Naive thymus-derived CD8-positive, alpha-beta T cell (primary cell): ENCODE results near the gene IL1RAPL2. TPM values are rescaled to one million over a fixed set of nuclear protein-coding genes. Genes with fewer than 3 reads are reported as not detected.

Experiments used
- ATAC-seq, 2 donors: fragments of 150-1000 bp; cut with Tn5 transposase in 1 of 2; sonication (Bioruptor Pico), chemical (Tn5 transposase) in 1 of 2; 1 replicate in 1 of 2; 2 replicates in 1 of 2; pipeline ENCODE4 v1.10.0; 2021; ENCODE audit warnings: mild to moderate bottlenecking in 2 of 2, moderate library complexity in 2 of 2
- POLR2A ChIA-PET: fragments of 350-600 bp; sonication (Branson Sonifier 250); formaldehyde crosslinking; loops from one replicate; lab custom pipeline; 2021; ENCODE audit warnings: antibody characterized with exemption; lab: Charles Lee
- DNase-seq, 10 donors: peaks; one replicate each; pipeline versions ENCODE4 v3.0.0 to v3.0.0-alpha.2; 2020 to 2022
- H3K27ac Mint-ChIP-seq, 10 donors: one replicate each; pipeline ENCODE4 v1.8.0; 2020 to 2022; ENCODE audit warnings: mild to moderate bottlenecking in 10 of 10, mixed read lengths in 10 of 10, moderate library complexity in 4 of 10, inconsistent platforms in 1 of 10
- H3K27me3 Mint-ChIP-seq, 5 donors: one replicate each; pipeline ENCODE4 v1.8.0; 2021 to 2022; ENCODE audit warnings: mixed read lengths in 5 of 5
- H3K36me3 Mint-ChIP-seq, 3 donors: one replicate each; pipeline ENCODE4 v1.8.0; 2020 to 2022; ENCODE audit warnings: mixed read lengths in 3 of 3, mild to moderate bottlenecking in 2 of 3, inconsistent platforms in 1 of 3
- H3K4me1 Mint-ChIP-seq, 4 donors: one replicate each; pipeline ENCODE4 v1.8.0; 2021 to 2022; ENCODE audit warnings: mixed read lengths in 4 of 4
- H3K4me3 Mint-ChIP-seq, 10 donors: one replicate each; pipeline ENCODE4 v1.8.0; 2020 to 2022; ENCODE audit warnings: mild to moderate bottlenecking in 10 of 10, mixed read lengths in 10 of 10, moderate library complexity in 6 of 10, inconsistent platforms in 1 of 10
- H3K9me3 Mint-ChIP-seq, 9 donors: one replicate each; pipeline ENCODE4 v1.8.0; 2020 to 2022; ENCODE audit warnings: mixed read lengths in 9 of 9, mild to moderate bottlenecking in 3 of 9, inconsistent platforms in 1 of 9, moderate library complexity in 1 of 9
- polyA plus RNA-seq, 3 donors: library from polyadenylated mRNA; unstranded; fragments of 300-500 nt; fragmentation: Illumina TruSeq; gene quantifications; one replicate each; pipeline ENCODE4 v1.2.3, GENCODE V29; 2021
- total RNA-seq, 8 experiments: library from RNA in 2 of 8; stranded (reverse) in 2 of 8; gene quantifications; one replicate each; pipeline ENCODE4 v1.2.3 and lab custom pipeline; 2021 to 2026

IL1RAPL2 gene
- total and polyA plus RNA-seq, 5 experiments from 2014 or later, result not detected

DNA sequence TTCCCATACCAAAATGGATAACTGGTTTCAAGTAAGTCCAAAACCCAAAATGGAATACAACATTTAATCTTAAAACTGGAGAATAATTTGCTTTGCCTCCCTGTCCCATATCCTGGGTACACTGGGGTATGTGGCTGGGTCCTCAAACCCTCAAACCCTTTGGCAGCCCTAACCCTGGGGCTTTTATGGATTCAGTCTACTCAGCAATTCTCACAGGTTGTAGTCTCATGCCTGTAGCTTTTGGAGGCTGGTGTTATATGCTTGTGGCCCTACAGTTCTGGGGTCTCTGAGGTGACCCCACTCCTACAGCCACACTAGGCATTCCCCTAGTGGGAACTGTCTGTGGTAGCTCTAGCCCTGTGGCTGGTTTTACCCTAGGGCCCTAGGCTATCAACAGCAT lies 1145.8 kb downstream of the IL1RAPL2 start:
- no peak overlapping the region for H3K27ac Mint-ChIP-seq
- no peak for ATAC-seq
- POLR2A ChIA-PET, result no interaction called here

DNA sequence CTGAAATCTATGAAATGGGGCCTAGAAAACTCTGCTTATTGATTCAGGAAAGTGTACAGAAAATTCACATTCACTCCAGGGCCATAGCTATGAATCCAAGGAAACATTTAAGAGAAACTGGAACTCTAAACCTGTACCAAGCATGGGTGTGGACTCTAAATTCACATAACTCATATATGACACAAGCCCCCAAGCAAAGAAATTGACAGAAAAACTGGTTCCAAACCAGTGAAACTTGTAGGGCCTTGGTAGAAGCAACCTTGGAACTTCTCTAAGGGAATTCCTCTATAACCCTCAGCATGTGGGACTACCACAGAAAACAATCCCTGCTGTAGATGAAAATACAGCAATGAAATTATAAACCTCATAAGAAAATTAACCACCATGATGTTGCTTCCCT lies 1149.7 kb downstream of the IL1RAPL2 start:
- H3K4me1 Mint-ChIP-seq, result no peaks in the 10 kb centered on the region
- H3K4me3 Mint-ChIP-seq, result no peak overlapping the region
- H3K27ac Mint-ChIP-seq, result no peak overlapping the region
- no peaks in the 10 kb centered on the region for H3K36me3 Mint-ChIP-seq
- no peak for DNase-seq
- ATAC-seq, result no peak
- H3K27me3 Mint-ChIP-seq, result no peaks in the 10 kb centered on the region
- H3K9me3 Mint-ChIP-seq, result no peaks in the 10 kb centered on the region
- POLR2A ChIA-PET, result no interaction called here

More for the DNA sequence above, 1145.8 kb downstream of the IL1RAPL2 start:
- DNase-seq, result no peak
- Mint-ChIP-seq H3K27me3 (no peaks in the 10 kb centered on the region), H3K9me3 (peaks cover 0 to 4% (median 0%) of the 10 kb centered on the region in 9 donors), H3K36me3 (no peaks in the 10 kb centered on the region), H3K4me3 (no peak overlapping the region), H3K4me1 (no peaks in the 10 kb centered on the region)

DNA sequence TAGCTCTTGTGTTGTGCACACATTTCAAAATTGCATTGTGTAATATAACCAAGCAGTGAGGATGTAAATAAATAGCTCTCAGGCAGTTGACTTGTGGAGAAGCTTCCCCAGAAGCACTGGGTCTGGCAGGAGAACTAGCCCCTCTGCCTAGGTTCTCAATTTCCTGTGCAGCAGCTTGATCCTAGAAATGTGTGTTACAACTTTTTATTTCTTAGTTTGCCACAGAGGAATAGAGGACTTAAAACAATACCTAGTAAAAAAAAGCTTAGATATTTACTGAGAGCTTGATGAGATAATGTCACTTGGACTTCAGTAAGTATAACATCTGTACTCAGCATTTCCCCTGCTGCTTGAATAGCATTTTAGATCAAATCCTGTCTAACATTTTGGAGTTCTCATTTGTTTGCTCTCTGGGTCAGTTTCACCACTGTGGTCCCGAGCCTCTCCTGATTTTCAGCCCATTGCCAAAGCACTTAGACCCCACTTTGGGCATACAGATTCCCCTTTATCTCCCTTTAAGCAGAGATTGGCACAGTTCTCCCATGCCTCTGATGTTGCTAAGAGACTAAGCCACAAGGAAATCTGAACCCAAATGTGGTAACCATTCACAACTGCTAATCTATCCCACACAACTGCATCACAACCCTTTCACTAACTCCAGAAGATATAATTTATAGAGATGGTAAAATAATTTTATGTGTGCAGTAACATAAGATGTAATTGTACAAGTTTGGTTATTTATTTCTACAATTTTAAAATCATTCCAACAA lies 1158.2 kb downstream of the IL1RAPL2 start:
- Mint-ChIP-seq H3K36me3 (no peaks in the 10 kb centered on the region), H3K4me1 (no peaks in the 10 kb centered on the region), H3K9me3 (no peaks in the 10 kb centered on the region), H3K27me3 (no peaks in the 10 kb centered on the region), H3K4me3 (no peak overlapping the region), H3K27ac (no peak overlapping the region)
- ATAC-seq, result no peak
- DNase-seq, result no peak
- POLR2A ChIA-PET, result no interaction called here

DNA sequence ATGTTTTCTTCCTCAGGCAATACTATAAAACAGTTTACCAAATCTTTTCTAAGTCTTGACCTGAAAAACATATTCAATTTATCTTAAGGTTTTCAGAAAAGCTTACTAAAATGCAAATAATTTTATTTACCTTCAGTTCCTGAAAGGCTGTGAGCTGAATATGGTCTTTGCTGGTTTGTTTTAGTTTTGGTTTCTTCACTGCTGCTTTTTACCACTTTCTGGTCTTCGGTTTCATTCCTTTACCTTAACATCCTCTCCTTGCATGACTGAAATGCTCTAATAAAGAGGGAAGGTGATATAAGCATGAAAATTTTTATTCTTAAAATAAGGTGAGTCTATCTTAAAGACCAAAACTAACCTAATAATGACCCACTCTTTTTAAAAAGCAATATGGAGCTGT lies 1159.2 kb downstream of the IL1RAPL2 start:
- Mint-ChIP-seq H3K9me3 (peaks cover 0 to 2% (median 0%) of the 10 kb centered on the region in 9 donors), H3K36me3 (no peaks in the 10 kb centered on the region), H3K4me1 (no peaks in the 10 kb centered on the region), H3K27me3 (no peaks in the 10 kb centered on the region), H3K4me3 (no peak overlapping the region), H3K27ac (no peak overlapping the region)
- no peak for DNase-seq
- no peak for ATAC-seq
- POLR2A ChIA-PET, result no interaction called here

DNA sequence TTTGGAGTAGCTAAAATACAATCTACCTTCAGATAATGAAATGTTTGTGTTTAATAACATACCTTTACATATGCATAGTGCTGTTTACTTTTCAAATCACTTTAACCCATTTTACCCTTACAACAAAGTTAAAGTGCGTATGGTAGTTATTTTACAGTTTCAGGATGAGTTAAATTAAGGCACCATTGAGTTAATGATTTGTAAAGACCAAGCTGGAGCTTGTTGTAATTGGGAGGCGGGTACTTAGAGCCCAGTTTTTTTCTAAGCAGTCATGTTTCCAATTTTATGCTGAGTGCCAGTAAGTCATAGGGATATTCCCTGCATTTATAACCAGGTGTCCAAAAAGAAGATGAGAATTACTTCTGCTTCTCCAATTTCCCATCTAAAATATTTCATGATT lies 1172.2 kb downstream of the IL1RAPL2 start:
- Mint-ChIP-seq H3K4me3 (no peak overlapping the region), H3K9me3 (peaks cover 0 to 9% (median 4%) of the 10 kb centered on the region in 9 donors), H3K36me3 (no peaks in the 10 kb centered on the region), H3K4me1 (no peaks in the 10 kb centered on the region), H3K27me3 (no peaks in the 10 kb centered on the region), H3K27ac (no peak overlapping the region)
- POLR2A ChIA-PET, result no interaction called here
- no peak for ATAC-seq
- no peak for DNase-seq

DNA sequence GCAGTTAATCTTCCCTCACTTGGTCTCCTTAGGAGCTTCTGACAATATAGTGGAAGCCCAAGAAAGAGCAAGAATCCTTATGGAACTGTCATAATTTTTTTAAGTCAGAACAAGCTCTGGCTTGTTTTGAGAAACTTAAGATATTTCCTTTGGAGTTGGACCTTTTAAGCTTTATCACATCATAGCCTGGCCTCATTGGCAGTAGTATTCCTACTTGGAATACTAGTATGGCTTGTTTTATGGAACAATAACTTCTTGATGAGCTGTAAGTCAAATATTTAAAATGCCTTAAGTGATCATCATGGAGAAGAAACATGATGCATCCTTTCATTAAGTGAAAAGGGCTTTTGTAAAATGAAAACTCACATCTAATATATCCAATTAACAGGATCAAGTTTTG lies 1178.3 kb downstream of the IL1RAPL2 start:
- Mint-ChIP-seq H3K36me3 (no peaks in the 10 kb centered on the region), H3K4me1 (no peaks in the 10 kb centered on the region), H3K27ac (no peak overlapping the region), H3K9me3 (peaks cover 0 to 14% (median 0%) of the 10 kb centered on the region in 9 donors), H3K4me3 (no peak overlapping the region), H3K27me3 (no peaks in the 10 kb centered on the region)
- ATAC-seq, result no peak
- DNase-seq, result no peak
- POLR2A ChIA-PET, result no interaction called here

DNA sequence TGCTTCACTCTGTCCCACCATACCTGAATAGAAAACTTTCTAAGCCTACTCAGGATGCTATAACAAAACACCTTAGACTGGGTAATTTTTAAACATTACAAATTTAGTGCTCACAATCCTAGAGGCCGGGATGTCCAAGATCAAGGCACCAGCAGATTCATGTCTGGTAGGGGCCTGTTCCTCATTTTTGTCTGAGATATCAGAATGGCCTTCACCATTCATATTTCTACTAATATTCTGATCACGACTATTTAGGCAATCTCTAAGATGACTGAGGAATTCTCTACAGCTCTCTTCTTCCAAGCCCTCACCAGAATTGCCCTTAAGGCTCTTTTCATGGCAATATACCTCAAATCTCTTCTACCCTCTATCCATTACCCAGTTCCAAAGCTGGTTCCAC lies 1178.9 kb downstream of the IL1RAPL2 start:
- no peaks in the 10 kb centered on the region for H3K27me3 Mint-ChIP-seq
- H3K27ac Mint-ChIP-seq, result no peak overlapping the region
- POLR2A ChIA-PET, result no interaction called here
- no peak overlapping the region for H3K4me3 Mint-ChIP-seq
- DNase-seq (no peak), ATAC-seq (no peak)
- H3K36me3 Mint-ChIP-seq, result no peaks in the 10 kb centered on the region
- H3K4me1 Mint-ChIP-seq, result no peaks in the 10 kb centered on the region
- H3K9me3 Mint-ChIP-seq, result peaks cover 0 to 14% (median 0%) of the 10 kb centered on the region in 9 donors

DNA sequence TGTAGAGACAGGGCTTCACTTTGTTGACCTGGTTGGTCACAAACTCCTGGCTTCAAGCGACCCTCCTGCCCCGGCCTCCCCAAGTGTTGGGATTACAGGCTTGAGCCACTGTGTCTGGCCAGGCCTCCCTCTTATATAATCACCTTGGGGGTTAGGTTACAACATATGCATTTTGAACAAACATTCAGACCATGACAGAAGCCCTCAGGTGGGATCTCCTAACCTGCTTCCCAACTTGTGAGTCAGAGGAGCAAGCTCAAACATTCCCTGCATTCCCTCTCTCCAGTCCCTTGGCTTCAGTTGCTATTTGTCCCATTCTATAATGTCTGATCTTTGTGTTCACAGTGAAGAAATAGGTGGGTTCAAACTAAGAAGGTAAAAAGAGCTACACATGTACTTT lies 1179.9 kb downstream of the IL1RAPL2 start:
- H3K27me3 Mint-ChIP-seq, result no peaks in the 10 kb centered on the region
- no peak overlapping the region for H3K27ac Mint-ChIP-seq
- ATAC-seq (no peak), DNase-seq (no peak)
- H3K4me1 Mint-ChIP-seq, result no peaks in the 10 kb centered on the region
- H3K9me3 Mint-ChIP-seq, result peaks cover 0 to 14% (median 0%) of the 10 kb centered on the region in 9 donors
- H3K4me3 Mint-ChIP-seq, result no peak overlapping the region
- H3K36me3 Mint-ChIP-seq, result no peaks in the 10 kb centered on the region
- POLR2A ChIA-PET, result no interaction called here

DNA sequence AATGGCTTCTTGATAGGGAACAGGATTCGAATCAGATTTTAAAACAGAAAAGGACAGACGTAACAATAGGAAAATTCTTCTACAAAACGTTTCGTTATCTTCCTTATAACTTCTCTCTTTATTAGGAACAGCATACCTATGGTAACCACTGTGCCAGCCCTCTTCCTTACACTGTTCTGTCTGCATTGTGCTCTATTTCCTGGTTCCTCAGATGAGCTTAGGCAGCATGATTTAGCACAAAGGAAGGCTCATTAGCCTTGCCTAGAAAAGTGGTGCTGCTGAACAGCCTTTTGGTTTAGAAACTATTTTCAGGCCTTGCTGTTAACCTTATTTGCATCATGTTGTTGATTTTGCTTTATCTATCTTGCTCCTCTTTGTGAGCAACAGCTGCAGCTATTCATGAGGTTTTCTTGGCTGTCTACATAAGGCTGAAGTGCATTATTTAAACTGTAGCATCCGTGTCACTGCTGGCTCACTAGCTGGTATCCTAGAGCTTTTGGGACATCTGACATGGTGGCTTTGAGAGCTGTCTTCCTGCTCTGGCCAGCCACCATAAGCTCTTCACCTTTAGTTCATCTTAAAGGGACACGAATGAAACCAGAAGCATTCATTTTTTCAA lies 1186.4 kb downstream of the IL1RAPL2 start:
- Mint-ChIP-seq H3K36me3 (no peaks in the 10 kb centered on the region), H3K9me3 (peaks cover 0 to 2% (median 0%) of the 10 kb centered on the region in 9 donors), H3K27ac (no peak overlapping the region), H3K4me1 (no peaks in the 10 kb centered on the region), H3K4me3 (no peak overlapping the region), H3K27me3 (no peaks in the 10 kb centered on the region)
- POLR2A ChIA-PET, result no interaction called here
- no peak for DNase-seq
- no peak for ATAC-seq

DNA sequence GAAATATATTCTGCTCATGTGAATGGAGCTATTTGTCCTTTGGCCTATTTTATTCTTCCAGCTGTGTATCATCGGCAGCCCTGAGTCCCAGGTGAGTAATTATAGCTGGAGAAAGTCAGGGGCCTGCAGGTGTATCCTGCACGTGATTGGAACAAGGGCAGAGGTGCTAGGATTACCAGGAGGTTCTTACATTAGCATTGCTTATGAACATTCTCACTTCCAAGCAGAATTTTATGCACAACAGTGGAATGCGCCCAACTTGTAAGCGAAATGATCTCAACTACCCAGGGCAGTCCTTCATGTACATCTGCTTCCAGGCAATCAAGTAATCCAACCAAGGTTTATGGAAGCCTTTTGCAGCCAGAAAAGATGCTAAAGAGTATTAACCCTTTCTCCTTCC lies 1187.4 kb downstream of the IL1RAPL2 start:
- DNase-seq (no peak), ATAC-seq (no peak)
- H3K4me3 Mint-ChIP-seq, result no peak overlapping the region
- H3K4me1 Mint-ChIP-seq, result no peaks in the 10 kb centered on the region
- H3K27ac Mint-ChIP-seq, result no peak overlapping the region
- POLR2A ChIA-PET, result no interaction called here
- no peaks in the 10 kb centered on the region for H3K36me3 Mint-ChIP-seq
- H3K9me3 Mint-ChIP-seq, result peaks cover 0 to 2% (median 0%) of the 10 kb centered on the region in 9 donors
- H3K27me3 Mint-ChIP-seq, result no peaks in the 10 kb centered on the region

DNA sequence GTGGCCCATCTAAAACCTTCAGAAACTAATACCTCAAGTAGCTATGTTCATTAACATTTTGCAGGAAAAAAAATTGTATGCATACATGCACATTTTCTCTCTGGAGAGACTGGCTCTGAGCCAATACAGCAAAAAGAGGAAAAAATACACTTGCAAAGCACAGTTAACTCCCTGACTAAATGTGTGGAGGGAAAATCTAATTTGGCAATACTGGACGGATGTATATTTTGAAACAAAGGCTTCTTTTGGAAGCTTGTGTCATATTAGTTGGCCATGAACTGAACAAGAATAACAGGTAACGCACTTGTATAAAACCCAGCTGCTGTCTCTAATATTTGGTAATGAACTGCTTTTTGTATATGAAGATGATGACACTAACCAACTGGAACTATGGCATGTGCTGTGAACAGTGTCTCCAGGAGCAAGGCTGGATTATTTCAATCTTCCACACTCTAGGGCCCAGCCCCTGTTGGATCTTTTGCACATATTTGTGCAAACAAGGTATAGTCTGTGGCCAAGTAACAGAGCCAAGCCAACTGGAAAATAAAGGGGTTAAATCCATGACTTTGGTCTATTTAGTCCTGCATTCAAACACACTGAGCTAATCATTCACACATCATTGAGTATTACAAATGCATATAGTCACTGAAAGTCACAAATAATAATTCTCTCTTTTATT lies 1188.4 kb downstream of the IL1RAPL2 start:
- peaks cover 0 to 2% (median 0%) of the 10 kb centered on the region in 9 donors for H3K9me3 Mint-ChIP-seq
- no peaks in the 10 kb centered on the region for H3K36me3 Mint-ChIP-seq
- ATAC-seq, result no peak
- no peak overlapping the region for H3K27ac Mint-ChIP-seq
- DNase-seq, result no peak
- H3K4me1 Mint-ChIP-seq, result no peaks in the 10 kb centered on the region
- H3K4me3 Mint-ChIP-seq, result no peak overlapping the region
- POLR2A ChIA-PET, result no interaction called here
- no peaks in the 10 kb centered on the region for H3K27me3 Mint-ChIP-seq

DNA sequence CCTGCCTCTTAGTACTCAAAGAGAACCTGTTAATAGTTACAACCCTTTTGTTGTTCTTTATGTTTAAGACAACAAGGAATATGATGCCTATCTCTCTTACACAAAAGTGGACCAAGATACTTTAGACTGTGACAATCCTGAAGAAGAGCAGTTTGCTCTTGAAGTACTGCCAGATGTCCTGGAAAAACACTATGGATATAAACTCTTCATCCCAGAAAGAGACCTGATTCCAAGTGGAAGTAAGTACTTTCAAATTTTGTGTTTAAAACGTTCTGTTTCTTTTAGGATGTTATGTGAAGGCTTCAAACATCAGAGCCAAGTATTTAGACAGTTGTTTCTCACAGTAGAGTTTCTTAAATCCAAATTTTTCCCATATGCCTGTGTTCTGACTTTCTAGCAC lies 1189.1 kb downstream of the IL1RAPL2 start:
- POLR2A ChIA-PET, result no interaction called here
- peaks cover 0 to 2% (median 0%) of the 10 kb centered on the region in 9 donors for H3K9me3 Mint-ChIP-seq

DNA sequence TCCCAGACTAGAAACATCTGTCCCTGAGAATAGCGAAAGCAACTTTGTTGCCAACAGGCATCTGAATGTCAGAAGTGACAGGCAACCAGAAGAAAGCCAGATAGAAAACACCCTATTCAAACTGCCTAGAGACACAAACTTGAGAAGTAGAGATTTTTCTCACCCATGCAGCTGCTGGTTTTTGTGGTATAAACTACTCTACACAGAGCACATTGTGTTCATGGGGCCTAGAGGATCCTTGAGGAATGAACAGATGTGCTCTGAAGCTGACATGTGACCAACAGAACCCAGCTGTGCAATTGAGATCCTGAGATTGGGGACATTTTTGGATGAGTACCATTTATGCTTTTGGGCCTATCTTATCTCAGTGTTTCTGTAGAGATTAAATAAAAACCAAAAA lies 1192.8 kb downstream of the IL1RAPL2 start:
- H3K9me3 Mint-ChIP-seq, result peaks cover 0 to 4% (median 0%) of the 10 kb centered on the region in 9 donors
- POLR2A ChIA-PET, result no interaction called here
- no peaks in the 10 kb centered on the region for H3K36me3 Mint-ChIP-seq
- ATAC-seq (no peak), DNase-seq (no peak)
- H3K27me3 Mint-ChIP-seq, result no peaks in the 10 kb centered on the region
- no peak overlapping the region for H3K27ac Mint-ChIP-seq
- H3K4me1 Mint-ChIP-seq, result no peaks in the 10 kb centered on the region
- no peak overlapping the region for H3K4me3 Mint-ChIP-seq

More for the DNA sequence above, 1189.1 kb downstream of the IL1RAPL2 start:
- Mint-ChIP-seq H3K4me3 (no peak overlapping the region), H3K36me3 (no peaks in the 10 kb centered on the region), H3K27me3 (no peaks in the 10 kb centered on the region), H3K4me1 (no peaks in the 10 kb centered on the region), H3K27ac (no peak overlapping the region)
- no peak for DNase-seq
- ATAC-seq, result no peak
